Lower lobe of right lung (tissue), 2 donors: ENCODE data around the gene SH3RF3. TPM values are rescaled to one million over a fixed set of nuclear protein-coding genes. Genes with fewer than 3 reads are reported as not detected.

ENCODE experiments used
- ATAC-seq, 2 donors: fragments of 200-7000 bp; cut with Tn5 transposase; one replicate each; pipeline ENCODE4 v1.9.1; 2020 to 2022; ENCODE audit warnings: mild to moderate bottlenecking in 2 of 2, moderate library complexity in 2 of 2
- DNase-seq: peaks from one replicate; pipeline ENCODE4 v3.0.0-alpha.2; 2020
- H3K27ac ChIP-seq: fragments of 200-600 bp; one replicate; pipeline ENCODE4 v1.8.0; 2022
- H3K27me3 ChIP-seq: fragments of 200-600 bp; one replicate; pipeline ENCODE4 v1.8.0; 2022; ENCODE audit warnings: low read depth
- H3K36me3 ChIP-seq: fragments of 200-600 bp; one replicate; pipeline ENCODE4 v1.8.0; 2022; ENCODE audit warnings: mild to moderate bottlenecking
- H3K4me1 ChIP-seq: fragments of 200-600 bp; one replicate; pipeline ENCODE4 v1.8.0; 2022
- H3K4me3 ChIP-seq: fragments of 200-600 bp; one replicate; pipeline ENCODE4 v1.8.0; 2022; ENCODE audit warnings: mild to moderate bottlenecking
- H3K9me3 ChIP-seq: fragments of 200-600 bp; one replicate; pipeline ENCODE4 v1.8.0; 2022
- intact Hi-C: fragments of 100-400 bp; cut with DNase I; formaldehyde crosslinking; loops from one replicate; pipeline ENCODE4 v1.11.0; 2022
- total RNA-seq: library from RNA; stranded (reverse); fragmentation: NEBNext Ultra II Directional; extraction: Animal tissue kit (Norgen Biotek cat#: 25700); gene quantifications from one replicate; pipeline ENCODE4 v1.2.1, GENCODE V29; 2021
- TF ChIP-seq, protein P1 (sequence below): fragments of 200-600 bp; IDR thresholded peaks from one replicate; pipeline ENCODE4 v1.8.0; 2022; ENCODE audit warnings: antibody characterized with exemption, mild to moderate bottlenecking
- donor health status: DM: no; HTN: yes; CAD: no; lungs with severe emphysema.

Gene SH3RF3
- total RNA-seq, 1 donor from 2014 or later, result 5.7 TPM

DNA sequence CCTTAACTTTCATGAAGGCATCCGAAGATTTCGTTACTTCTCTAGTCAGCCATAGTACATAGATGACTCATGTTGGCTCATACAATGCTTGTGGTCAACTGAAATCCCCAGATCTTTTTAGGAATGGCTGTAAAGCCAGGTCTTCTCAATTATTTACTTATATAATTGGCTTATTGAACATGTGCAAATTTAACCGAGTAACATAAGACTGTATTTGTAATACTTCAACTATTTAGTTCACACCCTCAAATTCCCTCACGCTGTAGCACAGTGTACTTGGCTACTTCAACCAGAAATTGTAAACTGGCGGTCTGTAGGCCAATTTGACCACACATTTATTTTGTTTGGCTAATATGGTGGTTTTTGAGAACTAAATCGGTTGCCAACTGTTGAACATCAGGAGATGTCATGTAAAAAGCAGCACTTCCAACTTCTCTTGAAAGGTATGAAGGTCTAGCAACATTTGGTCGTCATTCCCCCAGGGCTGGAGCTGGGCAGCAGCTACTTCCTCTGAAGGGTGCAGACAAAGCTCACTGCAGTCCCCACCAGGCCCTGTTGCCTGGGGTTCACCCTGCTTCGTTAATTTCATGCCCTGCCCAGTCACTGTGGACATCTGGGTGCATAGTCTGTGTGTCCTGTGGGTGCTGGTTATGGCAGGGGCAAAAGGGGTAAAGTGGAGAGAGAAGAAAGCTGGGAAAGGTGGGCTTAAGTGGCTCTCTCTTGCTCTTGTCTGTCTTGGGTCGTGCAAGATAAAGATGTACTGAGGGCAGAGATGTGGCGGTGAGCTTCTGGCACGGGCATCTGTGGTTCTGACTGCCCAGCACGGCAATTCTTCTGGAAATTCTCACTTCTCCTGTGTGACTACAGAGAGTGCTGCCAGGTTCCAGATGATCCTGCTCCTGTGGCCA, 3.2 kb upstream of the SH3RF3 start:
- intact Hi-C loops, result loop anchor here (10.0 kb wide), 1 partner anchor 389 kb away; no protein-coding TSS in a partner anchor
- no peak overlapping the region for H3K4me3 ChIP-seq
- H3K27ac ChIP-seq, result no peak overlapping the region
- H3K36me3 ChIP-seq, result no peaks in the 10 kb centered on the region
- ATAC-seq (no peak), DNase-seq (no peak)
- no peaks in the 10 kb centered on the region for H3K9me3 ChIP-seq
- peaks cover 32% of the 10 kb centered on the region for H3K27me3 ChIP-seq
- peaks cover 6% of the 10 kb centered on the region for H3K4me1 ChIP-seq
- TF ChIP-seq, protein P1, sequence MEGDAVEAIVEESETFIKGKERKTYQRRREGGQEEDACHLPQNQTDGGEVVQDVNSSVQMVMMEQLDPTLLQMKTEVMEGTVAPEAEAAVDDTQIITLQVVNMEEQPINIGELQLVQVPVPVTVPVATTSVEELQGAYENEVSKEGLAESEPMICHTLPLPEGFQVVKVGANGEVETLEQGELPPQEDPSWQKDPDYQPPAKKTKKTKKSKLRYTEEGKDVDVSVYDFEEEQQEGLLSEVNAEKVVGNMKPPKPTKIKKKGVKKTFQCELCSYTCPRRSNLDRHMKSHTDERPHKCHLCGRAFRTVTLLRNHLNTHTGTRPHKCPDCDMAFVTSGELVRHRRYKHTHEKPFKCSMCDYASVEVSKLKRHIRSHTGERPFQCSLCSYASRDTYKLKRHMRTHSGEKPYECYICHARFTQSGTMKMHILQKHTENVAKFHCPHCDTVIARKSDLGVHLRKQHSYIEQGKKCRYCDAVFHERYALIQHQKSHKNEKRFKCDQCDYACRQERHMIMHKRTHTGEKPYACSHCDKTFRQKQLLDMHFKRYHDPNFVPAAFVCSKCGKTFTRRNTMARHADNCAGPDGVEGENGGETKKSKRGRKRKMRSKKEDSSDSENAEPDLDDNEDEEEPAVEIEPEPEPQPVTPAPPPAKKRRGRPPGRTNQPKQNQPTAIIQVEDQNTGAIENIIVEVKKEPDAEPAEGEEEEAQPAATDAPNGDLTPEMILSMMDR, result no peak

DNA sequence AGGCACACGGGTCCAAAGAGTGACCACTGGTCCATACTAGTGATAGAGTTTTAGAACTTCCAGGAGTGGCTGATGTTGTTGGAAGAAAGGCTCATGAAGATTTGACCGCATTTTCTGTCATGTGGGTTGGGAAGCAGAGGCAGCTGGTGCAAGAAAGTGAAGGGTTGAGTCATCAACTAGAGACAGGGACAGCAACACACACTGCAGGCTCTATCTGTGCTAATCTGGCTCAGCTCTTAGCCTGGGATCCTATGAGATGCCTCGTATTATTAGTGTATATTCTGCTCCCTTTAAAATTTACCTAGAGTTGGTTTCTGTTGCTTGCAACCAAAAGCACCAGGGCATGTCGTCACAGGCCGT, 2.5 kb upstream of the SH3RF3 start:
- TF ChIP-seq, protein P1, result no peak
- intact Hi-C loops, result loop anchor here (10.0 kb wide), 1 partner anchor 388 kb away; no protein-coding TSS in a partner anchor
- Histone ChIP-seq H3K4me1 (peaks cover 7% of the 10 kb centered on the region), H3K4me3 (no peak overlapping the region), H3K9me3 (no peaks in the 10 kb centered on the region), H3K27ac (no peak overlapping the region), H3K36me3 (no peaks in the 10 kb centered on the region), H3K27me3 (peaks cover 32% of the 10 kb centered on the region)
- DNase-seq (no peak), ATAC-seq (no peak)

DNA sequence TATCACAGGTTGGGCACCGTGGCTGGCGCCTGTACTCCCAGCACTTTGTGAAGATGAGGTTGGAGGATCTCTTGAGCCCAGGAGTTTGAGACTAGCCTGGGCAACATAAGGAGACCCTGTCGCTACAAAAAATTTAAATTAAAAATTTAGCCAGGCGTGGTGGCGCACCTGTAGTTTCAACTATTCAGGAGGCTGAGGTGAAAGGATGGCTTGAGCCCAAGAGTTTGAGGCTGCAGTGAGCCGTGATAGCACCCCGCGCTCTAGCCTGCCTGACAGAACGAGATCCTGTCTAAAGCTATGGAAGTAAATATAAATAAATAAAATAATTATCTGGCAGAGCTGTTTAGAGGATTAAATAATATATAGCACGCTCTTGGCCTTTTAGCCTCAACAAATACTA, 1.4 kb upstream of the SH3RF3 start:
- TF ChIP-seq, protein P1, result no peak
- intact Hi-C loops, result loop anchor here (10.0 kb wide), 1 partner anchor 387 kb away; no protein-coding TSS in a partner anchor
- no peaks in the 10 kb centered on the region for H3K36me3 ChIP-seq
- H3K9me3 ChIP-seq, result no peaks in the 10 kb centered on the region
- no peak overlapping the region for H3K27ac ChIP-seq
- peaks cover 32% of the 10 kb centered on the region for H3K27me3 ChIP-seq
- H3K4me1 ChIP-seq, result peaks cover 12% of the 10 kb centered on the region
- H3K4me3 ChIP-seq, result peak overlapping the region; percentile 74
- ATAC-seq, result no peak
- DNase-seq, result no peak

DNA sequence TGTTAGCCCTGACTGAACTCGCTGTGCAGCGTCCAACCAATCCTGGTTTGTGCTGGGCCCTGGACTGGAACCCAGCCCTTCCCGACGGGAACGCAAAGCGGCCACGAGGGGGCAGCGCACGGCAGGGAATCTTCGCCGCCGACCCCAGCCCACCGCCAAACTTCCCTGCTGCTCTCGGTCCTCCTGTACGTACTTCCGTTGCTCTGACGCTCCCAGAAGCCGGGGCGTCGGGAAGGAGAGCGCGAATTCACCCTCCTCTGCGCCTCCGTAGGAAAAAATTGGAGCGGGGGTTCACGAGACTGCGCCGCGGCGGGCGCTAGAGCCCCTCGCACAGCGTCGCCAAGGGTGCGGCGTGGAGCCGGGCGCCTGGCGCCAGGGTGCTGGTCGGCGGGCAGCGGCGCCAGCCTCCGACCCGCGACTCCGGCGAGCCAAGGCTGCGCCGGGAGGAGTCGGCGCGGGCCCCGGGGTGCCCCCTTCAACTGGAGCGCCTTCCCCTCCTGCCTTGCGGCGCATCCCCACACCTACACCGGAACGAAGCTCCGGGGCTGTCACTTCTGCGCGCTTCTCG, 873 bp upstream of the SH3RF3 start:
- Histone ChIP-seq H3K9me3 (no peaks in the 10 kb centered on the region), H3K27me3 (peaks cover 32% of the 10 kb centered on the region), H3K4me1 (peaks cover 12% of the 10 kb centered on the region), H3K27ac (peak overlapping the region; percentile 88), H3K4me3 (peak overlapping the region; percentile 74), H3K36me3 (no peaks in the 10 kb centered on the region)
- intact Hi-C loops, result loop anchor here (10.0 kb wide), 1 partner anchor 387 kb away; no protein-coding TSS in a partner anchor
- DNase-seq, result peak; percentile 78
- peak; percentile 82 to 84 for ATAC-seq
- TF ChIP-seq, protein P1, result peak; percentile 93

DNA sequence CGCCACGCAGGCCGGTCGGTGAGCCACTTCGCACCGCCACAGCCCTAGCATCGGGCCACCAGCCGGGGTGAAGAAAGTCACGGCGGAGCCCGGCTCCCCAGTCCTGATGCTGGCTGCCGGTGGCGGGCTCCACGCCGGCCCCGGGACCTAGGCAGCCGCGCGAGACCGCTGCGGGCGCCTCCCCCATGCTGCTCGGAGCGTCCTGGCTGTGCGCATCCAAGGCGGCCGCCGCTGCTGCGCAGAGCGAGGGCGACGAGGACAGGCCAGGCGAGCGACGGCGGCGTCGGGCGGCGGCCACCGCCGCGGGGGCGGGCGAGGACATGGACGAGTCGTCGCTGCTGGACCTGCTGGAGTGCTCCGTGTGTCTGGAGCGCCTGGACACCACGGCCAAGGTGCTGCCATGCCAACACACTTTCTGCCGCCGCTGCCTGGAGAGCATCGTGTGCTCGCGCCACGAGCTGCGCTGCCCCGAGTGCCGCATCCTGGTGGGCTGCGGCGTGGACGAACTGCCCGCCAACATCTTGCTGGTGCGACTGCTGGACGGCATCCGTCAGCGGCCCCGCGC, 433 bp downstream of the SH3RF3 start:
- peak overlapping the region; percentile 88 for H3K27ac ChIP-seq
- no peaks in the 10 kb centered on the region for H3K36me3 ChIP-seq
- H3K27me3 ChIP-seq, result peaks cover 32% of the 10 kb centered on the region
- TF ChIP-seq, protein P1, result no peak
- peak overlapping the region; percentile 74 for H3K4me3 ChIP-seq
- intact Hi-C loops, result loop anchor here (10.0 kb wide), 1 partner anchor 385 kb away; no protein-coding TSS in a partner anchor
- H3K9me3 ChIP-seq, result no peaks in the 10 kb centered on the region
- ATAC-seq, result peak; percentile 48 to 54
- peaks cover 12% of the 10 kb centered on the region for H3K4me1 ChIP-seq
- peak; percentile 47 for DNase-seq
